GM23338 (cell line): ENCODE measurements around the gene SCGB1D2. TPM values are rescaled to one million over a fixed set of nuclear protein-coding genes. Genes with fewer than 3 reads are reported as not detected.
"Not testable (repeated sequence)": the region's sequence is repeated elsewhere in the genome, so short reads cannot be mapped to it uniquely, and the experiment has no call there.

Experiments used
- ATAC-seq: fragments of 200-7000 bp; cut with Tn5 transposase; 3 replicates; pipeline ENCODE4 v1.9.1; 2020
- DNase-seq: peaks from one replicate; pipeline ENCODE4 v3.0.0-alpha.2; 2015; ENCODE audit warnings: low spot score
- H2AFZ ChIP-seq: fragments of 200-600 bp; sonication (generic); 2 replicates; pipeline ENCODE4 v1.8.0; 2016; ENCODE audit warnings: antibody characterized with exemption, mild to moderate bottlenecking, moderate library complexity
- H3F3A ChIP-seq: fragments of 200-600 bp; sonication (generic); replicated peaks from 2 replicates; pipeline ENCODE4 v1.8.0; 2017; ENCODE audit warnings: antibody characterized with exemption, mixed run types, low read depth
- H3K27ac ChIP-seq: fragments of 200-600 bp; sonication (generic); 2 replicates; pipeline ENCODE4 v1.6.1; 2016; ENCODE audit warnings: low read depth
- H3K27me3 ChIP-seq: fragments of 200-600 bp; sonication (generic); 2 replicates; pipeline ENCODE4 v1.8.0; 2016; ENCODE audit warnings: mild to moderate bottlenecking, mixed run types, moderate library complexity; ENCODE audit not compliant: insufficient read depth
- H3K36me3 ChIP-seq: fragments of 200-600 bp; sonication (generic); 2 replicates; pipeline ENCODE4 v1.8.0; 2016; ENCODE audit warnings: mild to moderate bottlenecking; ENCODE audit not compliant: insufficient read depth
- H3K4me1 ChIP-seq: fragments of 200-600 bp; sonication (generic); 2 replicates; pipeline ENCODE4 v1.8.0; 2016; ENCODE audit warnings: mild to moderate bottlenecking, moderate library complexity; ENCODE audit not compliant: insufficient read depth
- H3K4me2 ChIP-seq: fragments of 200-600 bp; sonication (generic); 2 replicates; pipeline ENCODE4 v1.7.1; 2017; ENCODE audit warnings: mixed run types
- H3K4me3 ChIP-seq: fragments of 200-600 bp; sonication (generic); 2 replicates; pipeline ENCODE4 v1.6.1; 2016; ENCODE audit warnings: mixed run types
- H3K79me2 ChIP-seq: fragments of 200-600 bp; sonication (generic); replicated peaks from 2 replicates; pipeline ENCODE4 v1.8.0; 2017; ENCODE audit warnings: mild to moderate bottlenecking; ENCODE audit not compliant: insufficient read depth
- H3K9me2 ChIP-seq: fragments of 200-600 bp; sonication (generic); 2 replicates; pipeline ENCODE4 v1.8.0; 2017; ENCODE audit not compliant: insufficient read depth
- H4K20me1 ChIP-seq: fragments of 200-600 bp; sonication (generic); replicated peaks from 2 replicates; pipeline ENCODE4 v1.8.0; 2017; ENCODE audit warnings: mild to moderate bottlenecking; ENCODE audit not compliant: insufficient read depth
- H3K27ac Mint-ChIP-seq: 2 replicates; pipeline ENCODE4 v1.8.0; 2020; ENCODE audit warnings: inconsistent platforms, mild to moderate bottlenecking, moderate library complexity, mixed read lengths
- H3K27me3 Mint-ChIP-seq: 3 replicates; pipeline ENCODE4 v1.8.0; 2022; ENCODE audit warnings: low read depth, mild to moderate bottlenecking, moderate library complexity, mixed read lengths, inconsistent platforms; ENCODE audit not compliant: insufficient read depth, poor library complexity
- H3K36me3 Mint-ChIP-seq: 3 replicates; pipeline ENCODE4 v1.8.0; 2021; ENCODE audit warnings: low read depth, mild to moderate bottlenecking, inconsistent platforms, moderate library complexity, mixed read lengths
- H3K4me1 Mint-ChIP-seq: 3 replicates; pipeline ENCODE4 v1.8.0; 2020; ENCODE audit warnings: mild to moderate bottlenecking, inconsistent platforms, mixed read lengths
- H3K4me3 Mint-ChIP-seq: 3 replicates; pipeline ENCODE4 v1.8.0; 2021; ENCODE audit warnings: moderate library complexity, mild to moderate bottlenecking, inconsistent platforms, mixed read lengths
- H3K9me3 Mint-ChIP-seq: 3 replicates; pipeline ENCODE4 v1.8.0; 2020; ENCODE audit warnings: moderate library complexity, mild to moderate bottlenecking, inconsistent platforms, mixed read lengths
- CREB1 ChIP-seq: fragments of 250-450 bp; sonication (Bioruptor Pico); IDR thresholded peaks from 2 replicates; pipeline ENCODE4 v1.5.0; 2020; ENCODE audit warnings: low read depth, mild to moderate bottlenecking, moderate library complexity
- EZH2 ChIP-seq: fragments of 200-600 bp; sonication (generic); IDR thresholded peaks from one replicate; pipeline ENCODE4 v1.8.0; 2017; ENCODE audit warnings: antibody characterized with exemption, mild to moderate bottlenecking, low read depth; ENCODE audit not compliant: unreplicated experiment
- EZH2phosphoT487 ChIP-seq: fragments of 200-600 bp; sonication (generic); IDR thresholded peaks from one replicate; pipeline ENCODE4 v1.8.1; 2018; ENCODE audit warnings: antibody characterized with exemption; ENCODE audit not compliant: unreplicated experiment
- ZNF114 ChIP-seq: fragments of 250-450 bp; sonication (Bioruptor Pico); IDR thresholded peaks from 2 replicates; pipeline ENCODE4 v1.5.0; 2020; ENCODE audit warnings: mild to moderate bottlenecking, moderate library complexity
- ZNF331 ChIP-seq: fragments of 250-450 bp; sonication (Bioruptor Pico); IDR thresholded peaks from 2 replicates; pipeline ENCODE4 v1.5.0; 2020; ENCODE audit warnings: low read depth, mild to moderate bottlenecking, moderate library complexity
- polyA plus RNA-seq: library from polyadenylated mRNA; unstranded; fragments of >200 nt; fragmentation: Nextera tagmentation; extraction: Ambion mirVana; gene quantifications from 2 replicates; pipeline ENCODE4 v1.2.1, GENCODE V29; 2016
- total RNA-seq: library from RNA; depleted of rRNA; stranded (reverse); fragments of >200 nt; shearing (Covaris generic); gene quantifications from 2 replicates; pipeline ENCODE4 v1.2.3, GENCODE V29; 2014
- TF ChIP-seq, protein P1 (sequence below): IDR thresholded peaks from one replicate; pipeline ENCODE4 v1.6.1; 2018; ENCODE audit warnings: antibody characterized with exemption; ENCODE audit not compliant: unreplicated experiment
- TF ChIP-seq, protein P2 (sequence below): IDR thresholded peaks from 2 replicates; pipeline ENCODE4 v1.6.1; 2016; ENCODE audit warnings: antibody characterized with exemption
- TF ChIP-seq, protein P3 (sequence below), 2 experiments: fragments of 200-600 bp in 1 of 2; sonication (generic) in 1 of 2; conservative IDR thresholded peaks; 2 replicates each; pipeline versions ENCODE4 v1.5.1 to v1.6.1; 2016 to 2017; ENCODE audit warnings: antibody characterized with exemption in 2 of 2, low read depth in 2 of 2, mild to moderate bottlenecking in 2 of 2, moderate library complexity in 1 of 2

Gene SCGB1D2
- total and polyA plus RNA-seq, 2 experiments from 2014 or later, result not detected

DNA sequence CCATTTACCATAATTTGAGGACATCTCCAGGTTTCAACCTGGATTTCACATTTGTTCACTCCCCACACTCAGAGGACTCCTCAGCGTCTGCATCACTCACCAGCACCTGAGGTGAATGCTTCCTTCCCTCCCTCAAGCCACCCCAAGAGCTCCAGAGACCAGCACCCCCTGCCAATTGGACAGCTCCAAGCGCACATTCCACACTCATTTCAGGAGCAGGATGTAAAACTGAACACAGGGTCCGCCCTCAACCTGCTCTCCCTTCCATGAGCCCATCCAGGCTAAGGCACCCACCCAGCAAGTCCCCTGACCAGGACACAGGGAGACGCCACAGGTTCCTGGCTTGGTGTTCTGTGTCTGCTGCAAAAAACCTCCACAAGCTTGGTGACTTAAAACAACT is 48.1 kb upstream of the SCGB1D2 start:
- no peaks in the 10 kb centered on the region for H3K27me3 ChIP-seq
- no peaks in the 10 kb centered on the region for H3F3A ChIP-seq
- H3K9me3 Mint-ChIP-seq, result no peaks in the 10 kb centered on the region
- peaks cover 11% of the 10 kb centered on the region for H3K4me1 Mint-ChIP-seq
- H3K27ac Mint-ChIP-seq, result no peak overlapping the region
- H3K9me2 ChIP-seq, result 0 out of 2 replicates have a peak, but pooled peaks cover 6% of the 10 kb centered on the region
- H3K36me3 Mint-ChIP-seq, result no peaks in the 10 kb centered on the region
- ATAC-seq (peak; percentile 77), DNase-seq (peak; percentile 66)
- H3K79me2 ChIP-seq, result no peaks in the 10 kb centered on the region
- no peak for TF ChIP-seq ZNF114
- TF ChIP-seq, protein P1, sequence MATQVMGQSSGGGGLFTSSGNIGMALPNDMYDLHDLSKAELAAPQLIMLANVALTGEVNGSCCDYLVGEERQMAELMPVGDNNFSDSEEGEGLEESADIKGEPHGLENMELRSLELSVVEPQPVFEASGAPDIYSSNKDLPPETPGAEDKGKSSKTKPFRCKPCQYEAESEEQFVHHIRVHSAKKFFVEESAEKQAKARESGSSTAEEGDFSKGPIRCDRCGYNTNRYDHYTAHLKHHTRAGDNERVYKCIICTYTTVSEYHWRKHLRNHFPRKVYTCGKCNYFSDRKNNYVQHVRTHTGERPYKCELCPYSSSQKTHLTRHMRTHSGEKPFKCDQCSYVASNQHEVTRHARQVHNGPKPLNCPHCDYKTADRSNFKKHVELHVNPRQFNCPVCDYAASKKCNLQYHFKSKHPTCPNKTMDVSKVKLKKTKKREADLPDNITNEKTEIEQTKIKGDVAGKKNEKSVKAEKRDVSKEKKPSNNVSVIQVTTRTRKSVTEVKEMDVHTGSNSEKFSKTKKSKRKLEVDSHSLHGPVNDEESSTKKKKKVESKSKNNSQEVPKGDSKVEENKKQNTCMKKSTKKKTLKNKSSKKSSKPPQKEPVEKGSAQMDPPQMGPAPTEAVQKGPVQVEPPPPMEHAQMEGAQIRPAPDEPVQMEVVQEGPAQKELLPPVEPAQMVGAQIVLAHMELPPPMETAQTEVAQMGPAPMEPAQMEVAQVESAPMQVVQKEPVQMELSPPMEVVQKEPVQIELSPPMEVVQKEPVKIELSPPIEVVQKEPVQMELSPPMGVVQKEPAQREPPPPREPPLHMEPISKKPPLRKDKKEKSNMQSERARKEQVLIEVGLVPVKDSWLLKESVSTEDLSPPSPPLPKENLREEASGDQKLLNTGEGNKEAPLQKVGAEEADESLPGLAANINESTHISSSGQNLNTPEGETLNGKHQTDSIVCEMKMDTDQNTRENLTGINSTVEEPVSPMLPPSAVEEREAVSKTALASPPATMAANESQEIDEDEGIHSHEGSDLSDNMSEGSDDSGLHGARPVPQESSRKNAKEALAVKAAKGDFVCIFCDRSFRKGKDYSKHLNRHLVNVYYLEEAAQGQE, result peak; percentile 84
- H3K27me3 Mint-ChIP-seq, result peaks cover 3% of the 10 kb centered on the region
- no peak overlapping the region for H3K27ac ChIP-seq
- H2AFZ ChIP-seq, result no peak overlapping the region
- peaks cover 8% of the 10 kb centered on the region for H3K4me1 ChIP-seq
- H3K36me3 ChIP-seq, result no peaks in the 10 kb centered on the region
- no peak overlapping the region for H3K4me3 ChIP-seq
- no peaks in the 10 kb centered on the region for H4K20me1 ChIP-seq
- H3K4me3 Mint-ChIP-seq, result no peak overlapping the region
- H3K4me2 ChIP-seq, result no peak overlapping the region

DNA sequence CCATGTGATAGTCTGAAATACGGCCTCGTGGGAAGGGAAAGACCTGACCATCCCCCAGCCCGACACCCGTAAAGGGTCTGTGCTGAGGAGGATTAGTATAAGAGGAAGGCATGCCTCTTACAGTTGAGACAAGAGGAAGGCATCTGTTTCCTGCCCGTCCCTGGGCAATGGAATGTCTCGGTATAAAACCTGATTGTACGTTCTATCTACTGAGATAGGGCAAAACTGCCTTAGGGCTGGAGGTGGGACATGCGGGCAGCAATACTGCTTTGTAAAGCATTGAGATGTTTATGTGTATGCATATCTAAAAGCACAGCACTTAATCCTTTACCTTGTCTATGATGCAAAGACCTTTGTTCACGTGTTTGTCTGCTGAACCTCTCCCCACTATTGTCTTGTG is 47.0 kb upstream of the SCGB1D2 start:
- not testable (repeated sequence) for H3F3A ChIP-seq, H3K9me2 ChIP-seq, H3K79me2 ChIP-seq, H3K4me1 ChIP-seq, H2AFZ ChIP-seq, H3K27me3 Mint-ChIP-seq, H3K4me2 ChIP-seq, H3K36me3 ChIP-seq, H3K9me3 Mint-ChIP-seq, H3K4me3 Mint-ChIP-seq, H3K4me3 ChIP-seq, H3K27ac Mint-ChIP-seq, H3K36me3 Mint-ChIP-seq, H3K27ac ChIP-seq, ATAC-seq, H3K27me3 ChIP-seq, H4K20me1 ChIP-seq, DNase-seq
- peaks cover 11% of the 10 kb centered on the region for H3K4me1 Mint-ChIP-seq

DNA sequence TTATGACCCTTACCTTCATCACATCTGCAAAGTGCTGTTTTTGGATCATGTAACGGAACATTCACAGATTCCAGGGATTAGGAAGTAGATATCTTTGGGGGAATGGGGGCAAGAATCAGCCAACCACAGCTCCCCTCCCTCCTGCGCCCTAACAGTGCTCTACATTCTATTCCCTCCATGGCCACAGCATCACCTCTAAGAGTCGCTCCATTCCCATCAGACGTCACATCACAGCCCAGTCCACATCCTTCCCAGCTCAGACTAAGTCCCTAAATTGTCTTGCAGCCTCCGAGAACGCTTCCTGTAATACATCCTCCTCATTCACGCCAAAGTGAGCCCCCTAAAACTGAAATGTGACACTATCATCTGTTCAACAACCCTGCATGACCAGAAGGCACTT is 46.1 kb upstream of the SCGB1D2 start:
- peaks cover 11% of the 10 kb centered on the region for H3K4me1 Mint-ChIP-seq
- no peaks in the 10 kb centered on the region for H3F3A ChIP-seq
- no peak overlapping the region for H3K4me3 ChIP-seq
- TF ChIP-seq, protein P2, sequence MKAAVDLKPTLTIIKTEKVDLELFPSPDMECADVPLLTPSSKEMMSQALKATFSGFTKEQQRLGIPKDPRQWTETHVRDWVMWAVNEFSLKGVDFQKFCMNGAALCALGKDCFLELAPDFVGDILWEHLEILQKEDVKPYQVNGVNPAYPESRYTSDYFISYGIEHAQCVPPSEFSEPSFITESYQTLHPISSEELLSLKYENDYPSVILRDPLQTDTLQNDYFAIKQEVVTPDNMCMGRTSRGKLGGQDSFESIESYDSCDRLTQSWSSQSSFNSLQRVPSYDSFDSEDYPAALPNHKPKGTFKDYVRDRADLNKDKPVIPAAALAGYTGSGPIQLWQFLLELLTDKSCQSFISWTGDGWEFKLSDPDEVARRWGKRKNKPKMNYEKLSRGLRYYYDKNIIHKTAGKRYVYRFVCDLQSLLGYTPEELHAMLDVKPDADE, result no peak
- TF ChIP-seq ZNF331 (CRISPR knock-in tag) (no peak), CREB1 (CRISPR knock-in tag) (peak; percentile 30; the same call in 1 of the 2 replicates), EZH2 (no peak), ZNF114 (no peak), EZH2phosphoT487 (no peak)
- TF ChIP-seq, protein P1, result no peak
- TF ChIP-seq, protein P3, sequence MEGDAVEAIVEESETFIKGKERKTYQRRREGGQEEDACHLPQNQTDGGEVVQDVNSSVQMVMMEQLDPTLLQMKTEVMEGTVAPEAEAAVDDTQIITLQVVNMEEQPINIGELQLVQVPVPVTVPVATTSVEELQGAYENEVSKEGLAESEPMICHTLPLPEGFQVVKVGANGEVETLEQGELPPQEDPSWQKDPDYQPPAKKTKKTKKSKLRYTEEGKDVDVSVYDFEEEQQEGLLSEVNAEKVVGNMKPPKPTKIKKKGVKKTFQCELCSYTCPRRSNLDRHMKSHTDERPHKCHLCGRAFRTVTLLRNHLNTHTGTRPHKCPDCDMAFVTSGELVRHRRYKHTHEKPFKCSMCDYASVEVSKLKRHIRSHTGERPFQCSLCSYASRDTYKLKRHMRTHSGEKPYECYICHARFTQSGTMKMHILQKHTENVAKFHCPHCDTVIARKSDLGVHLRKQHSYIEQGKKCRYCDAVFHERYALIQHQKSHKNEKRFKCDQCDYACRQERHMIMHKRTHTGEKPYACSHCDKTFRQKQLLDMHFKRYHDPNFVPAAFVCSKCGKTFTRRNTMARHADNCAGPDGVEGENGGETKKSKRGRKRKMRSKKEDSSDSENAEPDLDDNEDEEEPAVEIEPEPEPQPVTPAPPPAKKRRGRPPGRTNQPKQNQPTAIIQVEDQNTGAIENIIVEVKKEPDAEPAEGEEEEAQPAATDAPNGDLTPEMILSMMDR (conservative IDR thresholded peaks at IDR 0.05; ENCODE audit: low read depth in 2 of 2), result peak; percentile 46 to 60
- no peaks in the 10 kb centered on the region for H3K79me2 ChIP-seq
- H3K36me3 ChIP-seq, result no peaks in the 10 kb centered on the region
- H3K27me3 ChIP-seq, result no peaks in the 10 kb centered on the region
- DNase-seq (peak; percentile 40), ATAC-seq (peak; percentile 84)
- 0 out of 2 replicates have a peak, but pooled peaks cover 6% of the 10 kb centered on the region for H3K9me2 ChIP-seq
- H4K20me1 ChIP-seq, result no peaks in the 10 kb centered on the region
- H3K9me3 Mint-ChIP-seq, result no peaks in the 10 kb centered on the region
- H3K36me3 Mint-ChIP-seq, result no peaks in the 10 kb centered on the region
- H3K4me3 Mint-ChIP-seq, result no peak overlapping the region; the same call in 2 of the 3 replicates
- H3K4me1 ChIP-seq, result peaks cover 8% of the 10 kb centered on the region
- no peak overlapping the region for H3K27ac Mint-ChIP-seq
- H3K4me2 ChIP-seq, result no peak overlapping the region
- H3K27me3 Mint-ChIP-seq, result peaks cover 3% of the 10 kb centered on the region
- no peak overlapping the region for H3K27ac ChIP-seq
- H2AFZ ChIP-seq, result peak overlapping the region; percentile 90
